Caco-2 (cell line): ENCODE data around the gene CCDC124. TPM values are rescaled to one million over a fixed set of nuclear protein-coding genes. Genes with fewer than 3 reads are reported as not detected.

Experiments used
- BruUV-seq: library from RNA; stranded (reverse); fragments of 400-500 nt; replicated peaks from 2 replicates; lab custom pipeline; 2021; lab: Mats Ljungman, UMichigan
- CTCF ChIA-PET: fragments of 300-600 bp; sonication (Branson Sonifier 250); formaldehyde crosslinking; loops from one replicate; lab custom pipeline; 2022; ENCODE audit warnings: antibody characterized with exemption; lab: Charles Lee
- POLR2A ChIA-PET: fragments of 300-600 bp; sonication (Branson Sonifier 250); formaldehyde crosslinking; loops from one replicate; lab custom pipeline; 2022; ENCODE audit warnings: antibody characterized with exemption; lab: Charles Lee
- DNase-seq, 2 experiments: peaks; one replicate each; pipeline versions ENCODE4 v3.0.0 to v3.0.0-alpha.2; 2020 to 2022
- H3K27me3 ChIP-seq: replicated peaks from 2 replicates; pipeline ENCODE4 v1.6.0; 2011; ENCODE audit warnings: low read length; ENCODE audit not compliant: control insufficient read depth, insufficient read depth
- H3K36me3 ChIP-seq: 2 replicates; pipeline ENCODE4 v1.5.1; 2011; ENCODE audit warnings: low read length; ENCODE audit not compliant: control insufficient read depth, insufficient read depth
- H3K4me1 ChIP-seq: fragments of 250-450 bp; sonication (Bioruptor Pico); 2 replicates; pipeline ENCODE4 v1.5.1; 2020; ENCODE audit warnings: mild to moderate bottlenecking
- H3K4me3 ChIP-seq: 2 replicates; pipeline ENCODE4 v1.5.1; 2011; ENCODE audit warnings: low read depth, mild to moderate bottlenecking, control low read depth, low read length
- H3K9me3 ChIP-seq: fragments of 250-450 bp; sonication (Bioruptor Pico); 2 replicates; pipeline ENCODE4 v1.5.1; 2020; ENCODE audit warnings: mild to moderate bottlenecking, moderate library complexity
- H3K27ac Mint-ChIP-seq: one replicate; pipeline ENCODE4 v1.8.0; 2022; ENCODE audit warnings: mixed read lengths; ENCODE audit not compliant: unreplicated experiment
- H3K27me3 Mint-ChIP-seq: one replicate; pipeline ENCODE4 v1.8.0; 2022; ENCODE audit warnings: mixed read lengths; ENCODE audit not compliant: insufficient read depth, unreplicated experiment
- H3K36me3 Mint-ChIP-seq: one replicate; pipeline ENCODE4 v1.8.0; 2022; ENCODE audit warnings: mild to moderate bottlenecking, mixed read lengths; ENCODE audit not compliant: insufficient read depth, unreplicated experiment
- H3K4me1 Mint-ChIP-seq: one replicate; pipeline ENCODE4 v1.8.0; 2022; ENCODE audit warnings: low read depth, mixed read lengths; ENCODE audit not compliant: unreplicated experiment
- H3K4me3 Mint-ChIP-seq: one replicate; pipeline ENCODE4 v1.8.0; 2022; ENCODE audit warnings: mild to moderate bottlenecking, moderate library complexity, mixed read lengths; ENCODE audit not compliant: unreplicated experiment
- H3K9me3 Mint-ChIP-seq: one replicate; pipeline ENCODE4 v1.8.0; 2022; ENCODE audit warnings: mixed read lengths; ENCODE audit not compliant: unreplicated experiment
- CTCF ChIP-seq, 2 experiments: fragments of 200-600 bp in 1 of 2; IDR thresholded peaks; 1 replicate in 1 of 2; 2 replicates in 1 of 2; pipeline versions ENCODE4 v1.5.1 to v1.8.0; 2011 to 2022; ENCODE audit warnings: antibody characterized with exemption in 1 of 2, control low read depth in 1 of 2, inconsistent platforms in 1 of 2, low read depth in 1 of 2, low read length in 1 of 2, mild to moderate bottlenecking in 1 of 2, moderate library complexity in 1 of 2; ENCODE audit not compliant: insufficient read depth in 1 of 2, severe bottlenecking in 1 of 2, unreplicated experiment in 1 of 2
- intact Hi-C: fragments of 100-400 bp; cut with micrococcal nuclease; formaldehyde crosslinking; loops from one replicate; pipeline ENCODE4 v1.10.0; 2022; ENCODE audit not compliant: unreplicated experiment
- total RNA-seq: library from RNA; stranded (reverse); gene quantifications from 2 replicates; pipeline ENCODE4 v1.2.3, GENCODE V29; 2022

Gene CCDC124
- total RNA-seq, 1 experiment from 2014 or later = 73.3 TPM

GRCh38 chr19:17953869-17954268 lies 21.1 kb downstream of the CCDC124 start:
- no TSS peak for BruUV-seq
- ChIA-PET CTCF (interaction anchor here (1.2 kb wide), 1 partner anchor 44 kb away, joined by 8 read pairs; no protein-coding TSS in a partner anchor), POLR2A (interaction anchor here (0.9 kb wide), 1 partner anchor 94 kb away, joined by 3 read pairs; the partner anchor contains the start of gene RPL18A)
- peaks cover 3% of the 10 kb centered on the region for H3K27me3 ChIP-seq
- H3K27me3 Mint-ChIP-seq = peaks cover 7% of the 10 kb centered on the region
- peaks cover 23% of the 10 kb centered on the region for H3K4me1 ChIP-seq
- no peaks in the 10 kb centered on the region for H3K36me3 ChIP-seq
- DNase-seq = no peak
- intact Hi-C loops = no loop called here
- no peaks in the 10 kb centered on the region for H3K36me3 Mint-ChIP-seq
- no peaks in the 10 kb centered on the region for H3K9me3 Mint-ChIP-seq
- no peaks in the 10 kb centered on the region for H3K9me3 ChIP-seq
- no peak overlapping the region for H3K27ac Mint-ChIP-seq
- no peak overlapping the region for H3K4me3 Mint-ChIP-seq
- H3K4me3 ChIP-seq = no peak overlapping the region
- no peak for TF ChIP-seq CTCF (IDR thresholded peaks at IDR 0.05; ENCODE audit: insufficient read depth in 1 of 2, low read depth in 1 of 2, low read length in 1 of 2, severe bottlenecking in 1 of 2, unreplicated experiment in 1 of 2)
- peaks cover 12% of the 10 kb centered on the region for H3K4me1 Mint-ChIP-seq

DNA sequence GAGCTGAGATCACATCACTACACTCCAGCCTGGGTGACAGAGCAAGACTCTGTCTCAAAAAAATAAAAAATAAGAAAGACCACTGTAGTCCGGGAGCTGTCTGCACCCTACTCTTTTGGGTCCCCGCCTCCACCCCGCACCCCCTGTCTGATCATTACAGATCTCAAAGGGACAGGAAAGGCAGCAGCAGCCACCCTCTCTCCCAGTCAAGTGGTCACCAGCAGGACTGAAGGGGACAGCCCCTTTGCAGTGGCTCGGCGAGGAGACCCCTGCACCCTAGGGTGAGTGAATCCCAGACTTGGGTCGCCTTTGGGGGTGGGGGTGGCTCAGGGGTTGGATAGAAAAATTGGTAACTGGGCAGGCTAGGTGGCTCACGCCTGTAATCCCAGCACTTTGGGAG lies 21.6 kb downstream of the CCDC124 start:
- CTCF ChIA-PET = interaction anchor here (0.7 to 1.2 kb wide), 2 partner anchors 10 to 43 kb away, joined by 4 to 8 read pairs; no protein-coding TSS in a partner anchor
- Mint-ChIP-seq H3K4me3 (no peak overlapping the region), H3K9me3 (no peaks in the 10 kb centered on the region), H3K27ac (no peak overlapping the region), H3K27me3 (peaks cover 4% of the 10 kb centered on the region), H3K36me3 (no peaks in the 10 kb centered on the region), H3K4me1 (peaks cover 12% of the 10 kb centered on the region)
- no peak for DNase-seq
- Histone ChIP-seq H3K4me3 (no peak overlapping the region), H3K9me3 (no peaks in the 10 kb centered on the region), H3K27me3 (peaks cover 3% of the 10 kb centered on the region), H3K4me1 (peaks cover 23% of the 10 kb centered on the region), H3K36me3 (no peaks in the 10 kb centered on the region)
- no peak for TF ChIP-seq CTCF (IDR thresholded peaks at IDR 0.05; ENCODE audit: insufficient read depth in 1 of 2, low read depth in 1 of 2, low read length in 1 of 2, severe bottlenecking in 1 of 2, unreplicated experiment in 1 of 2)
- intact Hi-C loops = no loop called here
- BruUV-seq = no TSS peak
- POLR2A ChIA-PET = no interaction called here

GRCh38 chr19:17957149-17957849 lies 24.5 kb downstream of the CCDC124 start:
- H3K36me3 Mint-ChIP-seq = no peaks in the 10 kb centered on the region
- CTCF ChIA-PET = no interaction called here
- POLR2A ChIA-PET = no interaction called here
- Histone ChIP-seq H3K27me3 (peaks cover 3% of the 10 kb centered on the region), H3K9me3 (no peaks in the 10 kb centered on the region), H3K36me3 (no peaks in the 10 kb centered on the region), H3K4me1 (0 out of 2 replicates have a peak, but pooled peaks cover 8% of the 10 kb centered on the region), H3K4me3 (no peak overlapping the region)
- no peak overlapping the region for H3K27ac Mint-ChIP-seq
- peaks cover 4% of the 10 kb centered on the region for H3K27me3 Mint-ChIP-seq
- H3K4me3 Mint-ChIP-seq = no peak overlapping the region
- no peak for TF ChIP-seq CTCF (IDR thresholded peaks at IDR 0.05; ENCODE audit: insufficient read depth in 1 of 2, low read depth in 1 of 2, low read length in 1 of 2, severe bottlenecking in 1 of 2, unreplicated experiment in 1 of 2)
- H3K9me3 Mint-ChIP-seq = no peaks in the 10 kb centered on the region
- DNase-seq = no peak
- no peaks in the 10 kb centered on the region for H3K4me1 Mint-ChIP-seq
- intact Hi-C loops = no loop called here
- BruUV-seq = no TSS peak
